ENCODE data around the gene APOA5. TPM values are rescaled to one million over a fixed set of nuclear protein-coding genes. Genes with fewer than 3 reads are reported as not detected.

APOA5 gene
- polyA plus RNA-seq, 1 donor from 2014 or later, result not detected

DNA sequence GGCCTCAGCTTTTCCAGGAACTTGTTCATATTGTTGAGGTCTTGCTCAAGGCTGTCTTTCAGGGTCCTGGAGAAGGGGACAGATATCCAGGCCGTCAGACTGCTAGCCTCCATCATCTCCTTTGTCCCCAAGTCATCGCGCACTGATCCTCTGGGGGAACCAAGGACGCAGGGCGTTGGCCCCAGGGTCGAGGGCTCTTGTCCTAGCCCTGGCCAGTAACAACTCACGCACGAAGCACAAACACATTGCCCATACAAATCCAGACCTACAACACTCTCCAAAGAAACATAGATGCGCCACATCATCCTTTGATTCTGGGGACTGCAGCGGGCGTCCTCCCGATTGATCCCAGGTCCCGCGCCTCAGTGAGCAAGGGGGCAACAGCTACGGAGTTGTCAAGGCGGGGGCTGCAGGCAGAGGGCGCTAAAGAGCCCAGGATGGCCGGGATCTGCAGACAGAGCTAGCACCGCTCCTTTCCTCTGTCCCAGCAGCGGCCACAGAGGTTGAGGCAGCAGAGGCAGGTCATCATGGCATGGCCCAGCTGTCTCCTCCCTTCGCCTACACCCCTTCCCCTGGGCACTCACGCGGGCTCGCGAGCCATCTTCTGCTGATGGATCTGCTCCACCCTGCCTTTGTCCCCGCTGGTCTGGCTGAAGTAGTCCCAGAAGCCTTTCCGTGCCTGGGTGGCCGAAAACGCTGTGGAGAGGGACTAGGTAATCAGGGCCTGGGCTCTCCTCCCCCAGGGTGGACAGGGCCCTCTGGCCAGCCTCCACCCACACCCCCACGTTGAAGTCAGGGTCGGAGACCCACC lies 472 bp downstream of the APOA5 start:
- H3F3A ChIP-seq (ENCODE audit: insufficient read depth, low read length, poor library complexity, severe bottlenecking), result no peaks in the 10 kb centered on the region
- no peaks in the 10 kb centered on the region for H3K9me2 ChIP-seq (ENCODE audit: insufficient read depth, low read length)
- no peaks in the 10 kb centered on the region for H3K36me3 ChIP-seq (ENCODE audit: insufficient read depth, low read length)
- H3K4me3 ChIP-seq (ENCODE audit: low read length), result no peak overlapping the region
- no peak overlapping the region for H3K4me2 ChIP-seq (ENCODE audit: low read length)
- H3K27me3 ChIP-seq (ENCODE audit: insufficient read depth, low read depth, low read length), result no peaks in the 10 kb centered on the region
- no peaks in the 10 kb centered on the region for H3K9me3 ChIP-seq (ENCODE audit: low read length)
- no peak overlapping the region for H2AFZ ChIP-seq (ENCODE audit: low read depth, low read length)
- H3K79me2 ChIP-seq (replicated peaks; ENCODE audit: insufficient read depth, low read length), result peaks cover 12% of the 10 kb centered on the region
- no peaks in the 10 kb centered on the region for H4K20me1 ChIP-seq (ENCODE audit: insufficient read depth)
- TF ChIP-seq MXI1 (conservative IDR thresholded peaks at IDR 0.05; ENCODE audit: poor library complexity, severe bottlenecking), result no peak
- TF ChIP-seq RAD21 (conservative IDR thresholded peaks at IDR 0.05), result peak; percentile 42
- TF ChIP-seq TAF1 (IDR thresholded peaks at IDR 0.05; ENCODE audit: low read depth), result no peak
- TF ChIP-seq SMC3 (conservative IDR thresholded peaks at IDR 0.05; ENCODE audit: poor library complexity), result peak; percentile 60
- TF ChIP-seq, protein P1, sequence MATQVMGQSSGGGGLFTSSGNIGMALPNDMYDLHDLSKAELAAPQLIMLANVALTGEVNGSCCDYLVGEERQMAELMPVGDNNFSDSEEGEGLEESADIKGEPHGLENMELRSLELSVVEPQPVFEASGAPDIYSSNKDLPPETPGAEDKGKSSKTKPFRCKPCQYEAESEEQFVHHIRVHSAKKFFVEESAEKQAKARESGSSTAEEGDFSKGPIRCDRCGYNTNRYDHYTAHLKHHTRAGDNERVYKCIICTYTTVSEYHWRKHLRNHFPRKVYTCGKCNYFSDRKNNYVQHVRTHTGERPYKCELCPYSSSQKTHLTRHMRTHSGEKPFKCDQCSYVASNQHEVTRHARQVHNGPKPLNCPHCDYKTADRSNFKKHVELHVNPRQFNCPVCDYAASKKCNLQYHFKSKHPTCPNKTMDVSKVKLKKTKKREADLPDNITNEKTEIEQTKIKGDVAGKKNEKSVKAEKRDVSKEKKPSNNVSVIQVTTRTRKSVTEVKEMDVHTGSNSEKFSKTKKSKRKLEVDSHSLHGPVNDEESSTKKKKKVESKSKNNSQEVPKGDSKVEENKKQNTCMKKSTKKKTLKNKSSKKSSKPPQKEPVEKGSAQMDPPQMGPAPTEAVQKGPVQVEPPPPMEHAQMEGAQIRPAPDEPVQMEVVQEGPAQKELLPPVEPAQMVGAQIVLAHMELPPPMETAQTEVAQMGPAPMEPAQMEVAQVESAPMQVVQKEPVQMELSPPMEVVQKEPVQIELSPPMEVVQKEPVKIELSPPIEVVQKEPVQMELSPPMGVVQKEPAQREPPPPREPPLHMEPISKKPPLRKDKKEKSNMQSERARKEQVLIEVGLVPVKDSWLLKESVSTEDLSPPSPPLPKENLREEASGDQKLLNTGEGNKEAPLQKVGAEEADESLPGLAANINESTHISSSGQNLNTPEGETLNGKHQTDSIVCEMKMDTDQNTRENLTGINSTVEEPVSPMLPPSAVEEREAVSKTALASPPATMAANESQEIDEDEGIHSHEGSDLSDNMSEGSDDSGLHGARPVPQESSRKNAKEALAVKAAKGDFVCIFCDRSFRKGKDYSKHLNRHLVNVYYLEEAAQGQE (IDR thresholded peaks at IDR 0.05; ENCODE audit: borderline replicate concordance), result no peak
- no peak for TF ChIP-seq EP300 (conservative IDR thresholded peaks at IDR 0.05; ENCODE audit: poor library complexity, severe bottlenecking)
- TF ChIP-seq POLR2AphosphoS5 (IDR thresholded peaks at IDR 0.05), result no peak
- TF ChIP-seq EZH2 (IDR thresholded peaks at IDR 0.05; ENCODE audit: borderline replicate concordance, insufficient read depth, low read length, poor library complexity, severe bottlenecking), result no peak
- TF ChIP-seq, protein P2, sequence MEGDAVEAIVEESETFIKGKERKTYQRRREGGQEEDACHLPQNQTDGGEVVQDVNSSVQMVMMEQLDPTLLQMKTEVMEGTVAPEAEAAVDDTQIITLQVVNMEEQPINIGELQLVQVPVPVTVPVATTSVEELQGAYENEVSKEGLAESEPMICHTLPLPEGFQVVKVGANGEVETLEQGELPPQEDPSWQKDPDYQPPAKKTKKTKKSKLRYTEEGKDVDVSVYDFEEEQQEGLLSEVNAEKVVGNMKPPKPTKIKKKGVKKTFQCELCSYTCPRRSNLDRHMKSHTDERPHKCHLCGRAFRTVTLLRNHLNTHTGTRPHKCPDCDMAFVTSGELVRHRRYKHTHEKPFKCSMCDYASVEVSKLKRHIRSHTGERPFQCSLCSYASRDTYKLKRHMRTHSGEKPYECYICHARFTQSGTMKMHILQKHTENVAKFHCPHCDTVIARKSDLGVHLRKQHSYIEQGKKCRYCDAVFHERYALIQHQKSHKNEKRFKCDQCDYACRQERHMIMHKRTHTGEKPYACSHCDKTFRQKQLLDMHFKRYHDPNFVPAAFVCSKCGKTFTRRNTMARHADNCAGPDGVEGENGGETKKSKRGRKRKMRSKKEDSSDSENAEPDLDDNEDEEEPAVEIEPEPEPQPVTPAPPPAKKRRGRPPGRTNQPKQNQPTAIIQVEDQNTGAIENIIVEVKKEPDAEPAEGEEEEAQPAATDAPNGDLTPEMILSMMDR (IDR thresholded peaks at IDR 0.05; ENCODE audit: poor library complexity, severe bottlenecking), result peak; percentile 57
- no peak overlapping the region for H3K27ac ChIP-seq (ENCODE audit: low read length)
- H3K9ac ChIP-seq (ENCODE audit: low read length), result no peak overlapping the region

DNA sequence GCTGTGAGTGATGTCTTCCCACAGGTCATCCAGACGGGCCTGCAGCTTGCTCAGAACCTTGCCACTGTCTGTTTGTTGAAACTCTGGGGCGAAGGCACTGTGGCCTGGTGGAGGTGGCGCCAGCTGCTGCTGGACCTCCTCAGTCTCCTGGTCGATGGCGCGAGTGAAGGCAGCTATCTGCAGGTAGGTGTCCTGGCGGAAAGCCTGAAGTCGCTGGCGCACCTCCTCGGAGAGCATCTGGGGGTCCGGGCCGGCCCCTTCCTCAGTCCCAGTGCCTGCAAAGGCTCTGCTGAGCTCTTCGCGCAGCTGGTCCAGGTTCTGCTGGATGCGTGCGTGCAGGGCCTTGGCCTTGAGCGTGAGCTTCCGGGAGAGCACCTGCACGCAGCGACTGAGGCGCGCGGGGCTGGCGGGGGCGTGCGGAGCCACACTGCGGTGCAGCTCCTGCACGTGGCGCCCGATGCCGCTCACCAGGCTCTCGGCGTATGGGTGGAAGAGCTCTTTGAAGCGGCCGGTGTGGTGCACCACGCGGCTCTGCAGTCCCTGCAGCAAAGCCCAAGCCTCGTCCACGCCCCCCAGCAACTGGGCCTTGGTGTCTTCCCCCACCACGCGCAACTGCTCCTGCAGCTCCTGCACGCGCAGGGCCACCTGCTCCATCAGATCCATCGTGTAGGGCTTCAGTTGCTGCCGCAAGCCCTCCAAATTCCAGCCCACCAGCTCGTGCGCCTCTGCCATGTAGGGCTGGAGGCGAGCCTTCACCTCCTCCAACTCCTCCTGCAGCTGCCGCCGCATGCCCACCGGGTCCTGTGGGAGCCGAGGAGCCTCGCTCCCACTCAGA lies 1.3 kb downstream of the APOA5 start:
- TF ChIP-seq RAD21 (conservative IDR thresholded peaks at IDR 0.05) (no peak), POLR2AphosphoS5 (IDR thresholded peaks at IDR 0.05) (no peak), EP300 (conservative IDR thresholded peaks at IDR 0.05; ENCODE audit: poor library complexity, severe bottlenecking) (no peak), TAF1 (IDR thresholded peaks at IDR 0.05; ENCODE audit: low read depth) (no peak), EZH2 (IDR thresholded peaks at IDR 0.05; ENCODE audit: borderline replicate concordance, insufficient read depth, low read length, poor library complexity, severe bottlenecking) (no peak), SMC3 (conservative IDR thresholded peaks at IDR 0.05; ENCODE audit: poor library complexity) (no peak), MXI1 (conservative IDR thresholded peaks at IDR 0.05; ENCODE audit: poor library complexity, severe bottlenecking) (no peak)
- TF ChIP-seq, protein P1 (IDR thresholded peaks at IDR 0.05; ENCODE audit: borderline replicate concordance), result no peak
- TF ChIP-seq, protein P2 (IDR thresholded peaks at IDR 0.05; ENCODE audit: poor library complexity, severe bottlenecking), result no peak
- H3K79me2 ChIP-seq (replicated peaks; ENCODE audit: insufficient read depth, low read length), result peaks cover 12% of the 10 kb centered on the region
- H3K4me3 ChIP-seq (ENCODE audit: low read length), result no peak overlapping the region
- no peaks in the 10 kb centered on the region for H3F3A ChIP-seq (ENCODE audit: insufficient read depth, low read length, poor library complexity, severe bottlenecking)
- no peaks in the 10 kb centered on the region for H4K20me1 ChIP-seq (ENCODE audit: insufficient read depth)
- H3K27ac ChIP-seq (ENCODE audit: low read length), result no peak overlapping the region
- no peaks in the 10 kb centered on the region for H3K9me2 ChIP-seq (ENCODE audit: insufficient read depth, low read length)
- no peak overlapping the region for H3K4me2 ChIP-seq (ENCODE audit: low read length)
- no peaks in the 10 kb centered on the region for H3K27me3 ChIP-seq (ENCODE audit: insufficient read depth, low read depth, low read length)
- H3K9me3 ChIP-seq (ENCODE audit: low read length), result no peaks in the 10 kb centered on the region
- no peak overlapping the region for H2AFZ ChIP-seq (ENCODE audit: low read depth, low read length)
- H3K36me3 ChIP-seq (ENCODE audit: insufficient read depth, low read length), result no peaks in the 10 kb centered on the region
- no peak overlapping the region for H3K9ac ChIP-seq (ENCODE audit: low read length)
